NCI-H187 treated with DMSO at 0.1 percent for 48 hours (cell line): ENCODE results near the gene KDM1B.
"Not testable (repeated sequence)": the region's sequence is repeated elsewhere in the genome, so short reads cannot be mapped to it uniquely, and the experiment has no call there.

Source experiments
- DNase-seq: peaks from one replicate; lab custom pipeline; 2025; lab: John Stamatoyannopoulos, UW

Gene KDM1B

GRCh38 chr6:18155150-18155863 is at the start of gene KDM1B:
Gene KDM1B (plus strand): TSS chr6:18155422. CDS start chr6:18159896, 4,474 bp downstream.
- peak; percentile 85 for DNase-seq

DNA sequence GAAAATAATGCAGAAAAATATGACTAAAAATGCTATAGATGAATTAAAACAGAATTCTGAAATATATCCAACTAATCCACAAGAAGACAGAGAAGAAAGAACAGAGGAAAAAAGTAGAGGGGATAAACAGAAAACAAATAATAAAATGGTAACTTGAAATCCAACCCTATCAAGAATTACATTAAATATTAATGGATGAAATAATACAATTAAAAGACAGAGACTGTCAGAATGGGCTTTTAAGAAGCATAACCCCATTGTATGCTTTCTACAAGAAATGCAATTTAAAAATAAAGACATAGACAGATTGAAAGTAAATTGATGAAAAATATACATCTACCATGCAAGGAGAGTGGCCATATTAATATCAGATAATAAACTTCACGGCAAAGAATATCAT is 48.2 kb upstream of the KDM1B start:
- DNase-seq = no peak

- DNase-seq = no peak
These were observed 45.1 kb upstream of the KDM1B start for GRCh38 chr6:18110162-18110561.

- no peak for DNase-seq
These were observed 39.9 kb upstream of the KDM1B start for GRCh38 chr6:18115356-18115755.

- no peak for DNase-seq
These were observed 38.1 kb upstream of the KDM1B start for GRCh38 chr6:18117136-18117535.

- no peak for DNase-seq
These were observed 36.9 kb upstream of the KDM1B start for GRCh38 chr6:18118330-18118729.

- no peak for DNase-seq
These were observed 36.0 kb upstream of the KDM1B start for GRCh38 chr6:18119236-18119635.

GRCh38 chr6:18121580-18122127 is 33.6 kb upstream of the KDM1B start:
- no peak for DNase-seq

- peak; percentile 19 for DNase-seq
These were observed 32.8 kb upstream of the KDM1B start, which contains the start of gene NHLRC1 for GRCh38 chr6:18122128-18123093. Gene NHLRC1 (minus strand): TSS chr6:18122677. CDS start chr6:18122606, 71 bp downstream.

- no peak for DNase-seq
These were observed 29.1 kb upstream of the KDM1B start for GRCh38 chr6:18126121-18126520.

GRCh38 chr6:18132346-18132745 is 22.9 kb upstream of the KDM1B start:
- DNase-seq = no peak

- no peak for DNase-seq
These were observed 20.1 kb upstream of the KDM1B start for GRCh38 chr6:18135171-18135570.

DNA sequence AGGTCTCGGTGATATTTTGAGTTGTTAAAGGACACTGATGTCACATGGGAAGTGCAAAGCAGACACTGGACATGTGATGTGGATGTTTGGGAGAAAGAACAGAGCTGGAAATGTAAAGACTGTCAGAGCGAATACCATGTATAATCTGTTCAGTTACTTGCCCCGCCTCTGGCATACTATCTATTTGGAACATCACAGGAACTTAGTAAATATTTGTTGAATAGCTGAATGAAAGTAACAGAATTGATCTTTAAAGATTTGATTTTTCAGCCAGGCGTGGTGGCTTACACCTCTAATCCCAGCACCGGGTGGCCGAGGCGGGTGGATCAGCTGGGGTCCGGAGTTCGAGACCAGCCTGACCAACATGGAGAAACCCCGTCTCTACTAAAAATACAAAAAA is 19.0 kb upstream of the KDM1B start:
- DNase-seq = no peak

DNA sequence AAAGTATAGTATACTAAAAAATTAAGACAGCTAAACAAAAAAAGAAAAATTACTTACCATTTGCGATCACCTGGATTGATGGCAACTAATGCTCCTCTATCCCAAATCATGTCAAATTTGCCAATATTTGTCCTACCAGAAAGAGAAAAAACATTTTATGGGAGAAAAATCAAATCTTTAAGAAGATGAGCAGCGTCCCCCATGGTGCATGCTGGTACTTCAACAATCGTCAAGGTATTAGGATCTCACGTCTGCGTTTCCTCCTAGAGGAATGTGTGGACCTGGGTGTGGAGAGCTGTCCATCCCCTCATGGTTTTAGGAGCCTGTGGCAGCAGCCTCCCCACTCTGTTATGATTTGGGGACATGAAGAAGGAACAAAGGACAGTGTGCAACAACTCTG is 16.3 kb upstream of the KDM1B start:
- no peak for DNase-seq

- DNase-seq = no peak
These were observed 15.1 kb upstream of the KDM1B start for GRCh38 chr6:18139935-18140621.

DNA sequence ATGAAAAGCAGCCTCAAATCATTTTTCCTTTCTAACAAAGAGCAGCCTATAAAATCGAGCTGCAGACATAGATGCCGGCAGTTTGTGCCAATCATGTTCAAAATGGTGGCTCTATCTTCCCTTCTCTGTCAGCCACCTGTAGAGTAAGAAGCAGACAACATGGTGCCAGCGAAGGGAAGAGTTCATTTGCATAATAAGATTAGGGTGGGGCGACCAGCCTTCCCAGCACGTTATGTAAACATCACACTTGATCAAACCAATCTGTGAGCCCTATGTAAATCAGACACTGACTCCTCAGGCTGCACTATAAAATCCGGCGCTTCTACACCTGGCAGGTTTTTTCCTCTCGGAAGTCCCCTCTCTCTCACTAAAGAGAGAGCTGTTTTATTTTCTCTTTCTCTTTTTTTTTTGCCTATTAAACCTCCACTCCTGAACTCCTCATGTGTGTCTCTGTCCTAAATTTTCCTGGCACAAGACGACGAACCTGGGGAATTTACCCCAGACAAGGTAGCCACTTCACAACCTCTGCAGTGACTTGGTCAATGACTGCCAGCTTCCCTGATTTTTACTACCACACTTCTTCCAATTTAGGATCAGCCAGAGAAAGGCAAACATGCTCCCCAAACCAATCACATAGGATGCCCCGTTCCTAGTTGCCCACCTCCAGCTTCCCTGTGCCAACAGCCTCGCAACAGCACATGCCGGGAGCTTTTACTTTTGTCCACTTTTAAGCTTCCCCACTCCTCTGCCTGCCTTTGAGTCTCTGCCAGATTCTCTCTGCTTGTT is 13.2 kb upstream of the KDM1B start:
- no peak for DNase-seq

DNA sequence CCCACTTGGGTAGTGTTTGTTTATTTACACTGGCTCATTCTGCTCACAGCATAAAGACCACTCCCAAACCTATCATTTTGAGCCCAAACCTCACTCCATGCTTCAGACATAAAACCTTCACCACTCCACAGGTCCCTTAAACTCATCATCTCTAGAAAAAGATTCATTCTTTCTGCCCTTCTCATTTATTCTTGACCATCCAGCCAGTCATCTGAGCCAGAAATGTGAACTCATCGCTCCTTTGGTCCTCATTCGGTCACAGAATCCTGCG is 12.7 kb upstream of the KDM1B start:
- no peak for DNase-seq

- DNase-seq = no peak
These were observed 8.1 kb upstream of the KDM1B start for GRCh38 chr6:18147160-18147559.

GRCh38 chr6:18147616-18148015 is 7.6 kb upstream of the KDM1B start:
- no peak for DNase-seq

- no peak for DNase-seq
These were observed 6.8 kb upstream of the KDM1B start for GRCh38 chr6:18148304-18149025.

DNA sequence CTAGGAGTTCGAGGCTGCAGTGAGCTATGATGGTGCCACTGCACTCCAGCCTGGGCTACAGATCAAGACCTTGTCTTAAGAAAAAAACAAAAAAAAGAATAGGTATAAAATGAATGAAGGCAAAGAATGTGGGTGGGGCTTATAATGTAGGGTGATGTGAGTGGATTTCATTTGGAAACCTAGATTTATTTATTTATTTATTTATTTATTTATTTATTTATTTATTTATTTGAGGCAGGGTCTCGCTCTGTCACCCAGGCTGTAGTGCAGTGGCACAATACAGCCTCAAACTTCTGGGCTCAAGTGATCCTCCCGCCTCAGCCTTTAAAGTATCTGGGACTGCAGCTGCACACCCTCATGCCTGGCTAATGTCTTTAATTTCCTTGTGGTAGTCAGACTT is 3.8 kb upstream of the KDM1B start:
- DNase-seq = not testable (repeated sequence)
